H9 (cell line): ENCODE results near the gene ZNF646. TPM values are rescaled to one million over a fixed set of nuclear protein-coding genes. Genes with fewer than 3 reads are reported as not detected.

Experiments used
- DNase-seq: peaks from one replicate; pipeline ENCODE4 v3.0.0-alpha.2; 2017
- H2AFZ ChIP-seq: one replicate; pipeline ENCODE4 v1.6.1; 2013; ENCODE audit warnings: mild to moderate bottlenecking, low read length, control low read depth, moderate library complexity
- H2AK5ac ChIP-seq: 2 replicates; pipeline ENCODE4 v1.6.1; 2013; ENCODE audit warnings: low read length, control low read depth, mixed read lengths; ENCODE audit not compliant: insufficient read length
- H2BK120ac ChIP-seq: one replicate; pipeline ENCODE4 v1.6.1; 2013; ENCODE audit warnings: low read depth, mild to moderate bottlenecking, low read length, control low read depth, inconsistent platforms; ENCODE audit not compliant: poor library complexity, severe bottlenecking
- H2BK12ac ChIP-seq: 2 replicates; pipeline ENCODE4 v1.6.1; 2013; ENCODE audit warnings: low read length, control low read depth, mixed read lengths, low read depth; ENCODE audit not compliant: insufficient read length
- H2BK15ac ChIP-seq: 2 replicates; pipeline ENCODE4 v1.6.1; 2013; ENCODE audit warnings: low read depth, low read length, control low read depth
- H2BK20ac ChIP-seq: one replicate; pipeline ENCODE4 v1.6.1; 2013; ENCODE audit warnings: low read depth, mild to moderate bottlenecking, low read length, control low read depth, inconsistent platforms; ENCODE audit not compliant: poor library complexity, severe bottlenecking
- H2BK5ac ChIP-seq: 2 replicates; pipeline ENCODE4 v1.6.1; 2013; ENCODE audit warnings: low read length, control low read depth, mixed read lengths; ENCODE audit not compliant: insufficient read length
- H3K14ac ChIP-seq: 2 replicates; pipeline ENCODE4 v1.6.1; 2013; ENCODE audit warnings: low read length, control low read depth; ENCODE audit not compliant: insufficient read depth
- H3K18ac ChIP-seq: 2 replicates; pipeline ENCODE4 v1.6.1; 2013; ENCODE audit warnings: low read depth, mild to moderate bottlenecking, mixed read lengths, low read length, control low read depth; ENCODE audit not compliant: insufficient read length
- H3K23ac ChIP-seq: 2 replicates; pipeline ENCODE4 v1.6.1; 2013; ENCODE audit warnings: low read length, control low read depth, mixed read lengths, low read depth; ENCODE audit not compliant: insufficient read length
- H3K23me2 ChIP-seq: 2 replicates; pipeline ENCODE4 v1.6.1; 2013; ENCODE audit warnings: low read depth, mild to moderate bottlenecking, mixed read lengths, low read length, control low read depth; ENCODE audit not compliant: insufficient read length, poor library complexity, severe bottlenecking
- H3K27ac ChIP-seq: 2 replicates; pipeline ENCODE4 v1.5.1; 2013; ENCODE audit warnings: low read length, control low read depth, mixed read lengths, low read depth; ENCODE audit not compliant: insufficient read length
- H3K27me3 ChIP-seq: 2 replicates; pipeline ENCODE4 v1.6.1; 2013; ENCODE audit warnings: low read length, control low read depth, inconsistent platforms; ENCODE audit not compliant: insufficient read depth
- H3K4ac ChIP-seq: 2 replicates; pipeline ENCODE4 v1.6.1; 2013; ENCODE audit warnings: low read depth, mild to moderate bottlenecking, control low read depth, inconsistent platforms, low read length, moderate library complexity
- H3K4me1 ChIP-seq: 2 replicates; pipeline ENCODE4 v1.6.1; 2013; ENCODE audit warnings: low read length, control low read depth, inconsistent platforms; ENCODE audit not compliant: insufficient read depth
- H3K4me2 ChIP-seq: 2 replicates; pipeline ENCODE4 v1.6.1; 2013; ENCODE audit warnings: low read length, control low read depth, mixed read lengths; ENCODE audit not compliant: insufficient read length, insufficient read depth
- H3K56ac ChIP-seq: 2 replicates; pipeline ENCODE4 v1.6.1; 2013; ENCODE audit warnings: low read depth, mild to moderate bottlenecking, mixed read lengths, low read length, control low read depth; ENCODE audit not compliant: insufficient read length
- H3K79me1 ChIP-seq: 2 replicates; pipeline ENCODE4 v1.6.1; 2013; ENCODE audit warnings: low read depth, mild to moderate bottlenecking, moderate library complexity, low read length, control low read depth, inconsistent platforms; ENCODE audit not compliant: insufficient read depth, poor library complexity, severe bottlenecking
- H3K79me2 ChIP-seq: 2 replicates; pipeline ENCODE4 v1.6.1; 2013; ENCODE audit warnings: low read length, control low read depth, inconsistent platforms; ENCODE audit not compliant: insufficient read depth
- H3K9ac ChIP-seq: 2 replicates; pipeline ENCODE4 v1.6.1; 2013; ENCODE audit warnings: low read length, control low read depth, mixed read lengths; ENCODE audit not compliant: insufficient read length; ENCODE audit errors: extremely low read depth
- H3K9me3 ChIP-seq: one replicate; pipeline ENCODE4 v1.6.1; 2013; ENCODE audit warnings: low read depth, low read length, inconsistent platforms; ENCODE audit not compliant: control insufficient read depth
- H3T11ph ChIP-seq: one replicate; pipeline ENCODE4 v1.6.1; 2013; ENCODE audit warnings: mild to moderate bottlenecking, low read length, control low read depth, inconsistent platforms
- H4K20me1 ChIP-seq: one replicate; pipeline ENCODE4 v1.6.1; 2013; ENCODE audit not compliant: control insufficient read depth, insufficient read length, insufficient read depth
- H4K5ac ChIP-seq: 2 replicates; pipeline ENCODE4 v1.6.1; 2013; ENCODE audit warnings: low read depth, mild to moderate bottlenecking, mixed read lengths, low read length, control low read depth; ENCODE audit not compliant: insufficient read length
- H4K8ac ChIP-seq: replicated peaks from 2 replicates; pipeline ENCODE4 v1.6.1; 2013; ENCODE audit warnings: low read length, control low read depth, mixed read lengths, low read depth; ENCODE audit not compliant: insufficient read length
- H4K91ac ChIP-seq: 2 replicates; pipeline ENCODE4 v1.6.1; 2013; ENCODE audit warnings: low read depth, mild to moderate bottlenecking, moderate library complexity, mixed read lengths, low read length, control low read depth; ENCODE audit not compliant: insufficient read length
- H3K27ac Mint-ChIP-seq, 3 experiments: 2 replicates in 2 of 3; 3 replicates in 1 of 3; pipeline ENCODE4 v1.8.0; 2020 to 2021; ENCODE audit warnings: mixed read lengths in 3 of 3, mild to moderate bottlenecking in 1 of 3, moderate library complexity in 1 of 3
- H3K27me3 Mint-ChIP-seq: 2 replicates; pipeline ENCODE4 v1.8.0; 2021; ENCODE audit warnings: low read depth, mild to moderate bottlenecking, moderate library complexity, mixed read lengths
- H3K36me3 Mint-ChIP-seq, 3 experiments: 2 replicates in 2 of 3; 3 replicates in 1 of 3; pipeline ENCODE4 v1.8.0; 2020 to 2021; ENCODE audit warnings: low read depth in 3 of 3, mixed read lengths in 3 of 3; ENCODE audit not compliant: insufficient read depth in 1 of 3
- H3K4me1 Mint-ChIP-seq, 2 experiments: 2 replicates each; pipeline ENCODE4 v1.8.0; 2020; ENCODE audit warnings: mixed read lengths in 2 of 2
- H3K4me3 Mint-ChIP-seq, 2 experiments: 2 replicates in 1 of 2; 3 replicates in 1 of 2; pipeline ENCODE4 v1.8.0; 2020 to 2021; ENCODE audit warnings: mild to moderate bottlenecking in 2 of 2, mixed read lengths in 2 of 2, moderate library complexity in 1 of 2
- H3K9me3 Mint-ChIP-seq, 2 experiments: 2 replicates in 1 of 2; 3 replicates in 1 of 2; pipeline ENCODE4 v1.8.0; 2020; ENCODE audit warnings: mild to moderate bottlenecking in 2 of 2, mixed read lengths in 2 of 2, moderate library complexity in 1 of 2
- WGBS: extraction: QIAGEN DNeasy Blood & Tissue Kit; methylation state at CpG from one replicate; pipeline ENCODE4 v1.1.7; 2013; ENCODE audit warnings: missing lambda C conversion rate, low lambda C conversion rate, mixed read lengths; ENCODE audit not compliant: insufficient read length; ENCODE audit errors: extremely low coverage; 5-methylcytosine and 5-hydroxymethylcytosine counted together
- total RNA-seq: library from RNA; stranded (reverse); gene quantifications from 2 replicates; pipeline ENCODE4 v1.2.1, GENCODE V29; 2021
- TF ChIP-seq, protein P1 (sequence below): fragments of 200-600 bp; sonication (generic); conservative IDR thresholded peaks from 3 replicates; pipeline ENCODE4 v1.8.0; 2021; ENCODE audit warnings: antibody characterized with exemption, mild to moderate bottlenecking

ZNF646 gene
- total RNA-seq, 1 experiment from 2014 or later, result 29.2 TPM

DNA sequence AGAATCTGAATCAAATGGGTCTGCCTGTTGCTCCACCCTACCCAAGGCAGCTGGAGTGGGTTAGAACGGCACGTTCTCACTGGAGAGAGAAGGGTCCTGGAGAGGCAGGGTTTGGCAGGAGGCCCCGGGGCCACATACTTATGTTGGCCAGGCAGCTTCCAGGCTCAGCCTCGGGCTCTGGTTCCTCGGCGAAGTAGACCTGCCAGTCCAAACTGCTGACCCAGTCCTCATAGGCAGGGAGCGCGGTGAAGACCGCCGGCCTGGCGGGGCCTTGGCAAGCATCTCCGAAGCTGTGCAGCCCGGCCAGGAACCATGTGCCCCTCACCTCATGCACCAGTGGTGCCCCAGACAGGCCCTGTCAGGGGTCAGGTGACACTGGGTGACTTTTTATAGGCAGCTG lies 9.8 kb downstream of the ZNF646 start:
- Histone ChIP-seq H3T11ph (no peak overlapping the region), H3K79me2 (no peaks in the 10 kb centered on the region), H3K4me2 (no peak overlapping the region), H3K27me3 (no peaks in the 10 kb centered on the region), H2BK20ac (no peak overlapping the region), H4K8ac (no peak overlapping the region), H3K4me1 (no peaks in the 10 kb centered on the region), H2BK5ac (no peak overlapping the region), H3K23me2 (no peaks in the 10 kb centered on the region), H4K5ac (no peak overlapping the region), H3K23ac (no peak overlapping the region), H2BK120ac (no peak overlapping the region), H2BK12ac (no peak overlapping the region), H3K9ac (no peak overlapping the region), H3K4ac (no peak overlapping the region), H4K91ac (no peak overlapping the region), H2AK5ac (no peak overlapping the region), H3K27ac (no peak overlapping the region), H2AFZ (no peak overlapping the region), H3K18ac (no peak overlapping the region), H3K9me3 (no peaks in the 10 kb centered on the region), H2BK15ac (no peak overlapping the region), H3K56ac (no peak overlapping the region), H3K79me1 (no peaks in the 10 kb centered on the region), H3K14ac (no peak overlapping the region), H4K20me1 (peaks cover 4% of the 10 kb centered on the region)
- H3K36me3 Mint-ChIP-seq, result peaks cover 11 to 35% (median 33%) of the 10 kb centered on the region in 3 experiments; a peak in 6 of 7 replicates
- no peaks in the 10 kb centered on the region for H3K27me3 Mint-ChIP-seq
- peak; percentile 20 for DNase-seq
- TF ChIP-seq, protein P1, sequence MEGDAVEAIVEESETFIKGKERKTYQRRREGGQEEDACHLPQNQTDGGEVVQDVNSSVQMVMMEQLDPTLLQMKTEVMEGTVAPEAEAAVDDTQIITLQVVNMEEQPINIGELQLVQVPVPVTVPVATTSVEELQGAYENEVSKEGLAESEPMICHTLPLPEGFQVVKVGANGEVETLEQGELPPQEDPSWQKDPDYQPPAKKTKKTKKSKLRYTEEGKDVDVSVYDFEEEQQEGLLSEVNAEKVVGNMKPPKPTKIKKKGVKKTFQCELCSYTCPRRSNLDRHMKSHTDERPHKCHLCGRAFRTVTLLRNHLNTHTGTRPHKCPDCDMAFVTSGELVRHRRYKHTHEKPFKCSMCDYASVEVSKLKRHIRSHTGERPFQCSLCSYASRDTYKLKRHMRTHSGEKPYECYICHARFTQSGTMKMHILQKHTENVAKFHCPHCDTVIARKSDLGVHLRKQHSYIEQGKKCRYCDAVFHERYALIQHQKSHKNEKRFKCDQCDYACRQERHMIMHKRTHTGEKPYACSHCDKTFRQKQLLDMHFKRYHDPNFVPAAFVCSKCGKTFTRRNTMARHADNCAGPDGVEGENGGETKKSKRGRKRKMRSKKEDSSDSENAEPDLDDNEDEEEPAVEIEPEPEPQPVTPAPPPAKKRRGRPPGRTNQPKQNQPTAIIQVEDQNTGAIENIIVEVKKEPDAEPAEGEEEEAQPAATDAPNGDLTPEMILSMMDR, result no peak
- no peak overlapping the region; a peak in 1 of 7 replicates for H3K27ac Mint-ChIP-seq
- no CpG with 5 or more reads among the region's 13 CpGs for WGBS
- H3K9me3 Mint-ChIP-seq, result no peaks in the 10 kb centered on the region
- peaks cover 0 to 3% of the 10 kb centered on the region in 2 experiments; a peak in 1 of 4 replicates for H3K4me1 Mint-ChIP-seq
- no peak overlapping the region; a peak in 1 of 5 replicates for H3K4me3 Mint-ChIP-seq
